ENCODE data around the gene DIABLO.

Gene DIABLO

DNA sequence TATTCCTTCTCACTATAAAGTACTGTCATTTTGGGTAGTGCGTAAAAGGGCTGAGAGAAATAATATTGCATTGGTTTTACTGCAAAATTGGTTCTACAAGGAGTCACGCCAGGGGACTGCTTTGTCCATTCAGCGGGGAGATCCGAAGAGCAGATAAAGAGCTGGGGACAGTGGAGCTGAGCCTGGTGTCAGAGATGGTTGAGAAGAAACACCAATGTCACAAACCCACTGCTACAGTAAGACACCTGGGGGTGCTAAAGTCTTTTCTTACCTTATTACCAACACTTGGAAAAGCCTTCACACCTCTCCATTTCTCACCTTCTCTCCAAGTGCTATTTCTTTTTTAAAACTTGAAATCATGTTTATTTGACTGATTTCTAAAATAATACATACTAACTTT, 66.0 kb downstream of the DIABLO start:
- in situ Hi-C loops (cut with HindIII; ENCODE audit: low sequenced_read_pairs) = no loop called here

DNA sequence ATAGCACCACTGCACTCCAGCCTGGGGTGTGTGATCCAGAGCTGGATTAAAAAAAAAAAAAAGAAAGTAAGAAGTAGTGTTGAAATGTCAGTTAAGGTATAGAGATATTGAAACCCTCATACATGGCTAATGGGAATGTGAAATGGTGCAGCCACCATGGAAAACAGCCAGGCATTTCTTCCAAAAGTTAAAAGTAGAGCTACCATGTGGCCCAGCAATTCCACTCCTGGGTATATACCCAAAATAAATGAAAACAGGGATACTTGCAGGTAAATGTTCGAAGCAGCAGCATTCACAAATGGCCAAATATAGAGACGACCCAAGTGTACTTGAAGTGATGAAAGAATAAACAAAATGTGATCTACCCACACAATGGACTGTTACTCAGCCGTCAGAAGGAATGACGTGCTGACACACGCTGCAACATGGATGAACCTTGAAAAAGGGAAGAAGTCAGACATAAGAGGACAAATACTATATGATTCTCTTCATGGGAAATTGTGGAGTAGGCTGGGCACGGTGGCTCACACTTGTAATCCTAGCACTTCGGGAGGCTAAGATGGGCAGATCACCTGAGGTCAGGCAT, 67.1 kb downstream of the DIABLO start:
- in situ Hi-C loops (cut with HindIII; ENCODE audit: low sequenced_read_pairs) = no loop called here

Data from DLD1 (cell line).